GM12875 (cell line): Measurements from ENCODE around the gene PDZD8.
"Not testable (repeated sequence)": the region's sequence is repeated elsewhere in the genome, so short reads cannot be mapped to it uniquely, and the experiment has no call there.

Source experiments
- H3K4me3 ChIP-seq: one replicate; pipeline ENCODE4 v1.5.1; 2011; ENCODE audit warnings: low read depth, low read length, control low read depth
- CTCF ChIP-seq: IDR thresholded peaks from 2 replicates; pipeline ENCODE4 v1.5.1; 2011; ENCODE audit warnings: low read depth, mild to moderate bottlenecking, control low read depth, inconsistent platforms, low read length, moderate library complexity, borderline replicate concordance; ENCODE audit not compliant: insufficient read depth

PDZD8 gene

GRCh38 chr10:117239051-117239450 lies 136.2 kb downstream of the PDZD8 start:
- H3K4me3 ChIP-seq = no peak overlapping the region
- TF ChIP-seq CTCF = no peak

DNA sequence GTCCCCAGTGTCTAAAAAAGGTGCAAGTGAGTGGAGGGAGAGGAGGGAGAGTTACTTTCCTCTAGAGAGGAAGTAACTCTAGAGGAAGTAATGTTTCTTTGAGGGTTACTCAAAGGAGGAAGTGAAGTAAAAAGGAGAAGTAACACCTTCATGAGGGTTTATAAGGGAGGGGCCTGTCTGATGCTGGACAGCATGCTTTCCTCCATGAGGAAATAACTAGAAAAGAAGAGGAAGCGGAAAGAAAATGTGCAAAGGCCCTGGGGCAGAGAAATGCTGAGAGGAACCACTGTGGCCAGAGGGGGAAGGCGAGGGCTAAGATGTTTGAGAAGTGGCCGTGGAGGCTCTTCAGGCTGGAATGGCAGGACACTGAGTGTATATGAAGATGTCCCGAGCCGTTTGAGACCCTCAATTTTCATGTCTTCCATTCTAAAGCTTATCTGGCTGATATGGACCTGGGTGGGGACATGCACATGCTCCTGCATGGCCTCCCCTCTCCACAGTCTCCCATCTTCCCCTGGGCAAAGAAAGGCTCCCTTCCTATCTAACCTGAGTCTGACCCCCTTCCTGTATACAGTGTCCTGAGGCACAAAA lies 137.7 kb downstream of the PDZD8 start:
- no peak for TF ChIP-seq CTCF

GRCh38 chr10:117230107-117230506 lies 145.1 kb downstream of the PDZD8 start:
- not testable (repeated sequence) for H3K4me3 ChIP-seq

More for the DNA sequence above, 137.7 kb downstream of the PDZD8 start:
- no peak overlapping the region for H3K4me3 ChIP-seq

DNA sequence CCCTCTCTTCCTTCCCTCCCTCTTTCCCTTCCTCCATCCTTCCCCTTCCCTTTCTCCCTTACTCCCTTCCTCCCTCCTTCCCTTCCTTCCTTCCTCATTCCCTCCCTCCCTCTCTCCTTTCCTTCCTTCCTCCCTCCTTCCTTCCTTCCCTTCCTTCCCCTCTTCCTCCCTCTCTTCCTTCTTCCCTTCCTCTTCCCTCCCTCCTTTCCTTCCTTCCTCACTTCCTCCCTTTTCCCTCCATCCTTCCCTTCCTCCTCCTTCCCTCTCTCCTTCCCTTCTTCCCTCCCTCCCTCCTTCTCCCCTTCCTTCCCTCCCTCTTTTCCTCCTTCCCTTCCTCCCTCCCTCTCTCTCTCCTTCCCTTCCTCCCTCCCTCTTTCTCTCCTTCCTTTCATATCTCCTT lies 147.0 kb downstream of the PDZD8 start:
- TF ChIP-seq CTCF = no peak
- no peak overlapping the region for H3K4me3 ChIP-seq
